ENCODE measurements around the gene ELK4. TPM values are rescaled to one million over a fixed set of nuclear protein-coding genes. Genes with fewer than 3 reads are reported as not detected.

Gene ELK4
- polyA plus RNA-seq, 1 donor (not counting 4 experiments of a cell fraction or from before 2014, with no cell fraction given), result 8.6 TPM

GRCh38 chr1:205595861-205596260, 36.0 kb downstream of the ELK4 start:
- H3K27ac ChIP-seq (ENCODE audit: control insufficient read depth, insufficient read depth, low read length), result peak overlapping the region; percentile 37
- H3K4me1 ChIP-seq (ENCODE audit: control insufficient read depth, extremely low read depth, insufficient read depth, low read length), result peaks cover 42% of the 10 kb centered on the region
- no peak overlapping the region for H2AFZ ChIP-seq (ENCODE audit: control insufficient read depth, low read length)
- FAIRE-seq (peak; percentile 20), DNase-seq (ENCODE audit: low read depth, low spot score) (no peak)
- TF ChIP-seq EZH2 (IDR thresholded peaks at IDR 0.05; ENCODE audit: low read length) (no peak), CTCF (optimal IDR thresholded peaks at IDR 0.05 in 1 of 3, IDR thresholded peaks at IDR 0.05 in 1 of 3, conservative IDR thresholded peaks at IDR 0.05 in 1 of 3; ENCODE audit: extremely low read depth in 1 of 3, insufficient read depth in 2 of 3, low read length in 3 of 3) (no peak)
- no peaks in the 10 kb centered on the region for H3K9me1 ChIP-seq (ENCODE audit: control insufficient read depth, extremely low read depth, insufficient read depth, low read length)
- H3K27me3 ChIP-seq (ENCODE audit: control insufficient read depth, extremely low read depth, insufficient read depth, low read length), result no peaks in the 10 kb centered on the region
- no peaks in the 10 kb centered on the region for H4K20me1 ChIP-seq (ENCODE audit: control insufficient read depth, extremely low read depth, insufficient read depth, low read length)
- H3K9me3 ChIP-seq (ENCODE audit: control insufficient read depth, low read depth, low read length), result no peaks in the 10 kb centered on the region
- H3K4me3 ChIP-seq (ENCODE audit: control insufficient read depth in 2 of 3, extremely low read depth in 1 of 3, insufficient read depth in 2 of 3, low read depth in 1 of 3, low read length in 3 of 3), result no peak overlapping the region
- H3K4me2 ChIP-seq (ENCODE audit: control insufficient read depth, extremely low read depth, insufficient read depth, low read depth, low read length), result peak overlapping the region; percentile 60
- peaks cover 2 to 5% of the 10 kb centered on the region in 2 experiments for H3K36me3 ChIP-seq (ENCODE audit: control insufficient read depth in 2 of 2, extremely low read depth in 1 of 2, insufficient read depth in 2 of 2, low read length in 2 of 2)
- no peak overlapping the region for H3K9ac ChIP-seq (ENCODE audit: control insufficient read depth, extremely low read depth, insufficient read depth, low read length)
- H3K79me2 ChIP-seq (ENCODE audit: control insufficient read depth, insufficient read depth, low read length), result no peaks in the 10 kb centered on the region
- dilution Hi-C loops (cut with MboI; ENCODE audit: extremely low pct_ligation_motif_present, low sequenced_read_pairs), result no loop called here

GRCh38 chr1:205595435-205595834, 36.4 kb downstream of the ELK4 start:
- TF ChIP-seq CTCF (optimal IDR thresholded peaks at IDR 0.05 in 1 of 3, IDR thresholded peaks at IDR 0.05 in 1 of 3, conservative IDR thresholded peaks at IDR 0.05 in 1 of 3; ENCODE audit: extremely low read depth in 1 of 3, insufficient read depth in 2 of 3, low read length in 3 of 3) (no peak), EZH2 (IDR thresholded peaks at IDR 0.05; ENCODE audit: low read length) (no peak)
- H3K4me1 ChIP-seq (ENCODE audit: control insufficient read depth, extremely low read depth, insufficient read depth, low read length), result peaks cover 39% of the 10 kb centered on the region
- peaks cover 2 to 5% of the 10 kb centered on the region in 2 experiments for H3K36me3 ChIP-seq (ENCODE audit: control insufficient read depth in 2 of 2, extremely low read depth in 1 of 2, insufficient read depth in 2 of 2, low read length in 2 of 2)
- H3K4me2 ChIP-seq (ENCODE audit: control insufficient read depth, extremely low read depth, insufficient read depth, low read depth, low read length), result peak overlapping the region; percentile 60
- H4K20me1 ChIP-seq (ENCODE audit: control insufficient read depth, extremely low read depth, insufficient read depth, low read length), result no peaks in the 10 kb centered on the region
- H3K9me3 ChIP-seq (ENCODE audit: control insufficient read depth, low read depth, low read length), result no peaks in the 10 kb centered on the region
- no peaks in the 10 kb centered on the region for H3K79me2 ChIP-seq (ENCODE audit: control insufficient read depth, insufficient read depth, low read length)
- no peak overlapping the region for H2AFZ ChIP-seq (ENCODE audit: control insufficient read depth, low read length)
- FAIRE-seq (no peak), DNase-seq (ENCODE audit: low read depth, low spot score) (no peak)
- no peak overlapping the region for H3K9ac ChIP-seq (ENCODE audit: control insufficient read depth, extremely low read depth, insufficient read depth, low read length)
- no peak overlapping the region for H3K27ac ChIP-seq (ENCODE audit: control insufficient read depth, insufficient read depth, low read length)
- no peak overlapping the region for H3K4me3 ChIP-seq (ENCODE audit: control insufficient read depth in 2 of 3, extremely low read depth in 1 of 3, insufficient read depth in 2 of 3, low read depth in 1 of 3, low read length in 3 of 3)
- no peaks in the 10 kb centered on the region for H3K9me1 ChIP-seq (ENCODE audit: control insufficient read depth, extremely low read depth, insufficient read depth, low read length)
- H3K27me3 ChIP-seq (ENCODE audit: control insufficient read depth, extremely low read depth, insufficient read depth, low read length), result no peaks in the 10 kb centered on the region
- dilution Hi-C loops (cut with MboI; ENCODE audit: extremely low pct_ligation_motif_present, low sequenced_read_pairs), result no loop called here
